ENCODE measurements around the gene HEPN1.

GRCh38 chr11:124891373-124891861 lies 27.6 kb upstream of the HEPN1 start:
- TF ChIP-seq CTCF (IDR thresholded peaks at IDR 0.05; ENCODE audit: low read length) (no peak), EZH2 (IDR thresholded peaks at IDR 0.05; ENCODE audit: borderline replicate concordance, low read length) (no peak)
